T47D (cell line): ENCODE measurements around the gene ZRANB2.

Experiments
- DNase-seq, 2 experiments: peaks; one replicate each; pipeline versions ENCODE4 v3.0.0 to v3.0.0-alpha.2; 2011 to 2012; ENCODE audit warnings: low read depth in 1 of 2, low spot score in 1 of 2
- JUND ChIP-seq: IDR thresholded peaks from 2 replicates; pipeline ENCODE4 v1.6.1; 2012; ENCODE audit warnings: low read depth
- in situ Hi-C: cut with HindIII; loops from 2 replicates; pipeline ENCODE4 v1.10.0; 2016; ENCODE audit warnings: low sequenced_read_pairs, low pct_unique_long_range_greater_than_20kb

ZRANB2 gene, protein sequence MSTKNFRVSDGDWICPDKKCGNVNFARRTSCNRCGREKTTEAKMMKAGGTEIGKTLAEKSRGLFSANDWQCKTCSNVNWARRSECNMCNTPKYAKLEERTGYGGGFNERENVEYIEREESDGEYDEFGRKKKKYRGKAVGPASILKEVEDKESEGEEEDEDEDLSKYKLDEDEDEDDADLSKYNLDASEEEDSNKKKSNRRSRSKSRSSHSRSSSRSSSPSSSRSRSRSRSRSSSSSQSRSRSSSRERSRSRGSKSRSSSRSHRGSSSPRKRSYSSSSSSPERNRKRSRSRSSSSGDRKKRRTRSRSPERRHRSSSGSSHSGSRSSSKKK

DNA sequence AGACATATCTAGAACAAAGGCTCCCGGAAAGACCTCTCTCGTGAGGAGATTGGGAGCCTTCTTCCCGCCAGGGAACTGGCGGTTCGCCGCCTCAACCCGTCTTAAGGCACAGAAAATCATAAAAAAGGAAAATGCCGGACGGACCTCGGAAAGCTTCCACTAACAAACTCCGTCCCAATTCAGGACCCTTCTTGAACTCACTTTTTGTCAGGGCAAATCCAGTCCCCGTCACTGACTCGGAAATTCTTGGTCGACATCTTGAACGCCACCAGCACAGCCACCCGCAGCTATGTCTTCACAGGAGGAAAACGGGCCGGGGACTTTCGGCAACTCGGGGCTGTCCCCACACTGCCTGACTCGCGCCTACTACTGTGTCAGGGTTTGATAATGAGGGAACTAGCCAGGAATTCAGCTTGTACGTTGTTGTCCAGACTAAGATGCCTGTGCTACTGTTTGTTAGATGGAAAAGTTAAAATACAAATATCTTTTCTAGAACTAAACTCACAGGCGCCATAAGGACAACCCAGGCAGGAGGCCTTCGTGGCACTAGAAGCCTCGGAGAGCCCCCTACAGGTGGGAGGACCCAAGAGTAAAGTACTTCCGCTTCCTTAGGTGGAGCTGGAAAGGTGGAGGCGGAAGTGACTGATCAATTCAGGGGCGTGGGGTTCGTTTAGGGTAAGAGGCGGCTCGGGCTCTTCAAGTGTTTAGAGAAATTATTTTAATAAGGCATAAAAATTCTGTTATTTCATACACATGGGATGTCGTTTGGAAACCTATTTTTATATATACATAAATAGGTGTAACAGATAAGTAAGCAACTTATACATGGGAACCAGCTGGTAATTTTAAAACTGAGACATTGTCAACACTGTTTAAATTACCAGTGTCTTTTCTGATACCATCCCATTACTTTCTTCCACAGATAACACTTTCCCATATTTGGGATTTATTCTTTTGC, at the start of gene ZRANB2:
ZRANB2 (minus strand) TSS at position 297 of the 958 bp plus-strand sequence; CDS start at position 257, 40 bp downstream.
- DNase-seq, result peak; percentile 52 to 97
- in situ Hi-C loops, result no loop called here
- no peak for TF ChIP-seq JUND

DNA sequence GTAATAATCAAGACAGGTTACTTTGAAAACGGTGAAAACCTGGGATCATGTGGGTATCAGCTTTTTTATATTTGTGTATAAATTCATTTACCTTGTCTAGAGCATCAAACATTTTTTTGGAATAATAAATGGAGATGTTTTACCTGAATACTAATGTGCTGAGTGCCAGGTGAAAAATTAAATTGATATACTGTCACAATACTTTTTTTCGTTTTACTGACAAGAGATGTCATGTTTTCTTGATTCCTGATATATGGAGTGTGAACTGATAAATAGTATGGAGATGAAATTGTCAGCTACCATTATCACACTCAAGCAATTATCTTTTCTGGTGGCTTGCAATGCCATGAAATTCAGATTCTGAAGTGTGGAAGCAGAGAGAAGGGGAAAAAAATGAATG, 47.2 kb upstream of the ZRANB2 start:
- no peak for DNase-seq
- TF ChIP-seq JUND, result no peak
- in situ Hi-C loops, result no loop called here

DNA sequence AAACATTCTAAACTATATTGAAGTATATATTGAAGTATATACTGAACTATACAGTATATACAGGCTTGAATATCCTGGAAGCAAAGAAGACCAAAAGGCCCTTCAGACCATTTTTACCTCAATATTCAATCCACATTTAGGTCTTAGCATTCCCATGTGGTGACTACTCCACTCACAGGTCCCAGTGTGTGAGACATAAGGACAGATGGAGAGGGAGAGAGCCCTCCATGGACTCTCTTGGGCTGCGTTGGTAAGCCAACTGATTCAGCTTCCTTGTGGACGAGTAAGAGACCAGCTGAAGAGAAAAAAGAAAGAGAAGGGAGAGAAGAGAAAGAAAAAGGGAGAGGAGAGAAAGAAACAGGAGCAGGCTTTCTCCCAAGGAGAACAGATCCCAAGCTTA, 37.3 kb upstream of the ZRANB2 start:
- no peak for TF ChIP-seq JUND
- no peak for DNase-seq
- in situ Hi-C loops, result no loop called here

DNA sequence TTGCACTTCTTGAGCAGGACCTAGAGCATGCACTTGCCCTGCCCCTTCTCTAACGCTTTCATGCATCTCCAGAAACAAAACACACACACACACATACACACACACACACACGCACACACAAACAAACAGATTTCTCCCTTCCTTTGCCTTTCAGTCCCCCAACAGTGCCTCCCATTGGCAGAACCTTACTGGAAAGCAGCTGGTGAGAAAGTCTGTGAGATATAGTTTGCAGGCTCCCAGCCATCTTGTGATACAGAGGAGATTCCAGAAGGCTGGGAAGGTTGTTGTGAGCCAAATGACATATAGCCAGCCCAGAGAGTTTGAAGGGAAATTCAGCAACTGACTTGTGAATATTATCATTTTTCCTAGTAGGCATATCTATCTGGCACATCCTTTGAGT, 35.9 kb upstream of the ZRANB2 start:
- DNase-seq, result no peak
- in situ Hi-C loops, result no loop called here
- no peak for TF ChIP-seq JUND

DNA sequence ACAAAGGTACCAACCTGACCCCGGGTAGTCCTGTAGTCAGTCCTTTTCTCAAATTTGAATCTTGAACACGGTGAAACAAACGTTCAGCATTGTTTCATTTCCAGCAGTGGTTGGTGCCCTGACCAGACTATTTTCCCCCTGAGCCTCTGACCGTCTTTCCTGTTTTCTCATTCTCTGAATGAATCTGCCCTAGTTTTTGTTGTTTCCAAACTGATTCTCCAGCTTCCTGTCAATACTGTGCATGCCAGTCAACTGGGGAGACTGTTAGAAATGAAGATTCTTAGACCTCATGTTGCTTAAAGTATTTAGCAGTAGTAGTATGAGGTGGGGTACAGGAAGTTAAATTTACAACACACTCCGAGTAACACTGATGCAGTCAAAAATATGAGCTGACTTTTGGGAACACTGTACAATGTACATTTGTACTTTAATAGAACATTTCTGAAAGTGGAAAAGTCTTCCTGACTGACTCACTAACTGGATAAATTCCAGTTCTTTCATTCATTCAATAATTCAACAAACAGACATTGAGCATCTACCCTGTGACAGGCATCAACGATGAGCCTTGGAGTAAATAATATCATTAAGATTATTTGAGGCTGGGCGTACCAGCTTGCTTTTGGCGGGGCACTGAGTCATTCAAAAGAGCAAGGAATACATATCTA, 26.0 kb upstream of the ZRANB2 start:
- in situ Hi-C loops, result no loop called here
- DNase-seq, result no peak
- no peak for TF ChIP-seq JUND

DNA sequence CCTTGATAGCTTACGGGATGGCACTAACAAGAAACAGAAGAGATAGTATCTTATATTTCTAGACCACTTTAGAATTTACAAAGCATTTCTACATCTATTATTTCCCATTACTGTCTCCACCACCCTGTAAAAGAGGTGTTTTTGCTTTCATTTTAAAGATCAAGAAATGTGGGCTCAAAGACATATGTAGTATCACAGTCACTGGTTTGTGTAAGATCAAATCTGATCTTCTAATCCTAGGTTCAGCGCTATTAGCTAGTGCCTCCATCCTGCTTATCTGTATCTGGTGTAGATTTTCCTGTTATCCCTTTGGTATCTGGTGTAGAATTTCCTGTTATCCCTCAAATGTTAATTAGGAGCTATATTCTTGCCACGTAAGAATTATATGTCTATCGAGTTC, 23.6 kb upstream of the ZRANB2 start:
- in situ Hi-C loops, result no loop called here
- DNase-seq, result no peak
- TF ChIP-seq JUND, result no peak

DNA sequence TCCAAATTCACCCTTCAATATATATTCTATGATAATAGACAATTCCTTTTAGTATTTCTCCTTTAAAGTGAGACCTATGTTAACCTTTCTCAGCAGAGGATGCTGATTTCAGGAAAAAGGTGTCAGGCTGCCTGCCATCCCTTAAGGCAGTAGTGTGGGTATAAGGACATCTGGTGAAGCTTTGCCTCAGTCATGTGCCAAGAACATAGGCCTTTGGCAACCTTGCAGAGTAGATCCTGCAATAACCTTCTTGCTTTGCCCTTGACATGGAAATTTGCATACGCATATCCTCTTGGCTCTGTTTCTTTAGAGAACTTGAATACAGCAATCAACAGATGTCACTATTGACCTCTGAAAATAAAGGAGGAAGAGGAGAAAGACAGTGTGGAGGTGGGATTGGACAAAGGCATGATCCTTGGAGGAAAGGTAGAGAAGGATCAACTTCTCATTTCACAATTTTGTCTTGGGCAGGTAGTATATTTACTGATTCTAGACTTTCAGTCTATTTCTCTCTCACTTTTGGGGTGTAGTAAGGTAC, 21.1 kb upstream of the ZRANB2 start:
- no peak for TF ChIP-seq JUND
- in situ Hi-C loops, result no loop called here
- no peak for DNase-seq

DNA sequence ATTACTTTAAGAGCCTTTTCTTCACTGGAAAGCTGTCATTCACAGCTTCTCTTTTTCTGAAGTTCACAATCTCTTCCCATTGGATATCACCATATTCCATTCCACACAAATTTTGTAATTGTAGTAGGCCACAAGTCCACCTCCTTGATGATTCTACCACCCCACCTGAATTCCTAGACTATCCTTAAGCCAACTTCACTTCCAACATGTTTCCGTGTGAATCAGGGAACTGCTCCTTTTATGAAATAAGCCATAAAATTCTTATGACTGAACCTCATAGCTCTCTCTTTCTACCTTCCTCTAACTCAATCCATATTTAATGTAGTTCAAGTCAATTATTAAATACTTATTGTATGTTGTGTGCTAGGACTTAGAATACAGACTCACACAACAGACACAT, 16.6 kb upstream of the ZRANB2 start:
- in situ Hi-C loops, result no loop called here
- DNase-seq, result no peak
- TF ChIP-seq JUND, result no peak

DNA sequence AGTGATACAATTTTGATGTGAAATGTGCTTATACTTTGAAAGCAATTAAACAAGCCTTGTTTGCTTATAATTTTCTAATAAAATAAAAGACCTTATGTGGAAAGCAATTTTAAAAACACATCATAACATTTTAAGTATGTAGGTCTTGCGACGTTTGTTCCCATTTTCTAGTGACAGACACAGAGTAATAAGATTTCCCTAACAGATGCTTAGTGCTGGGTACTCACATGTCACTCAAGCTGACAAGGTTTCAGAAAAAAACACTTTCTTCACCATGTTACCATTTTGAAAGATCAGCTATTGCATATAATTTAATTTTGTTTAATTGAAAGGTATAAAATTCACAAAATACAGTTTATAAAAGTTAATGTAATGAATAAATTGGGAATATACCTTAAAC, 14.1 kb upstream of the ZRANB2 start:
- in situ Hi-C loops, result no loop called here
- TF ChIP-seq JUND, result no peak

DNA sequence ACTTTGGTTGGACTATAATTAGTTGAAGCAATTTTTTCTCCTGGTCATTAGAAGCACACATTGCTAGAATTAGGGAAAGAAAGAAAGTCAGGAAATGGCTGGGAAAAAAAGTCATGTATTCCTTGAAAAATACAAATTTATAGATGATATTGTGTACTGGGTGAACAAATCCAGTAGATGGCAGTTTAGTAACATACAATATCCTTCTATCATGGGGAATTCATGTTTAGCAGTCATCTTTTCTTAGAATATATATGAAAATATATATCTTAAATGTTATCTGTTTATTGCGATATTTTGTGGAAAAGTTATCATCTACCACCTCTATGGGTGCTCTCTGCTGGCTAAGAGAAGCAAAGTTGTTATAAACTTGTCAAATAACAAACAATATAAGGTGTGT, 13.1 kb upstream of the ZRANB2 start:
- DNase-seq, result peak in 1 of 2 experiments; percentile 21
- in situ Hi-C loops, result no loop called here
- no peak for TF ChIP-seq JUND

More for the DNA sequence above, 14.1 kb upstream of the ZRANB2 start:
- DNase-seq, result no peak

DNA sequence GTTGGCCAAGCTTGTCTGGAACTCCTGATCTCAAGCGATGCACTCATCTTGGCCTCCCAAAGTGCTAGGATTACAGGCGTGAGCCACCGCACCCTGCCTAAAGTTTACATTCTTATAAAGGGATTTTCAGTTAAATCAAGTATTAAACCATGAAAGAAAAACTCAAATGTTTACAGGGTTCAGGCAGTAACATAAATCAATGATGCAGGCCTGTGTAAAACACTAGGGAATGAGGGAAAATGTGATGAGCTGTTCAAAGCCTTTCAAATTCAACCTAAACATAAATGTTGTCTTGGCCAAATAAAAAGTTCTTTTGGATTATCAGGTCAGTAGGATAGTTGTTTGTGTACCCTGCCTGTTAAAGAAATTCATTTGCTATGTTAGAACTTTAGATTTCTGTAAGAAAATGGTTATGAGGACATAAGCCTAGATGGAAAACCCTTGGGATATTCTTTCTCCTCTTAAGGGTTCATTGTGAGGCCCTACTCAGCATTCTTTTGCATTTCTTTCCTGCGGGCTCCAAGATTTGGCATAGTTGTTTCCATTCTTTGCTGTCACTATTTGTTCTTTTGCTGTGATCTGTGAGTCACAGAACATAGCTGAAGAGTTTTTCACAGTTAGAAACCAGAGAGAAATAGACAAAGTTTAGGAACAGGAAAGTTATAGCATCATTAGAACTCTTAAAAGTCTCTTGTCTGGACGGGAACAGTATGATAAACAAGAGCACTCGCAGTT, 8.9 kb upstream of the ZRANB2 start:
- no peak for TF ChIP-seq JUND
- DNase-seq, result peak in 1 of 2 experiments; percentile 7
- in situ Hi-C loops, result no loop called here
